Stimulated activated CD4-positive, alpha-beta T cell treated with anti-CD3 and anti-CD28 coated beads, TNF-alpha, amount 100 ng/mL, for 24 hours (primary cell): ENCODE results near the gene CEP72.
"Not testable (repeated sequence)": the region's sequence is repeated elsewhere in the genome, so short reads cannot be mapped to it uniquely, and the experiment has no call there.

Experiments
- DNase-seq, 3 experiments: peaks; one replicate each; pipeline ENCODE4 v3.0.0-alpha.2; 2020; ENCODE audit warnings: low read depth in 3 of 3

Gene CEP72

GRCh38 chr5:618450-618849 lies 6.3 kb downstream of the CEP72 start:
- DNase-seq = no peak

GRCh38 chr5:619444-619843 lies 7.3 kb downstream of the CEP72 start:
- no peak for DNase-seq

- DNase-seq = no peak
Observed at GRCh38 chr5:620152-620551, 8.0 kb downstream of the CEP72 start.

GRCh38 chr5:620586-621180 lies 8.5 kb downstream of the CEP72 start:
- no peak for DNase-seq

GRCh38 chr5:621341-621761 lies 9.2 kb downstream of the CEP72 start:
- no peak for DNase-seq

GRCh38 chr5:622359-622758 lies 10.2 kb downstream of the CEP72 start:
- DNase-seq = no peak

GRCh38 chr5:622946-623522 lies 10.9 kb downstream of the CEP72 start:
- no peak for DNase-seq

GRCh38 chr5:623531-623930 lies 11.4 kb downstream of the CEP72 start:
- no peak for DNase-seq

- no peak for DNase-seq
Observed at GRCh38 chr5:624118-624950, 12.2 kb downstream of the CEP72 start.

GRCh38 chr5:624951-625230 lies 12.8 kb downstream of the CEP72 start:
- no peak for DNase-seq

GRCh38 chr5:625516-625915 lies 13.4 kb downstream of the CEP72 start:
- no peak for DNase-seq

GRCh38 chr5:626850-627249 lies 14.7 kb downstream of the CEP72 start:
- no peak for DNase-seq

GRCh38 chr5:627840-628239 lies 15.7 kb downstream of the CEP72 start:
- DNase-seq = no peak

GRCh38 chr5:628351-629205 lies 16.4 kb downstream of the CEP72 start:
- DNase-seq = not testable (repeated sequence)

- DNase-seq = no peak
Observed at GRCh38 chr5:633501-633955, 21.4 kb downstream of the CEP72 start.

GRCh38 chr5:634191-634590 lies 22.1 kb downstream of the CEP72 start:
- DNase-seq = no peak

- no peak for DNase-seq
Observed at GRCh38 chr5:635306-636055, 23.3 kb downstream of the CEP72 start.

- no peak for DNase-seq
Observed at GRCh38 chr5:636951-637350, 24.8 kb downstream of the CEP72 start.

GRCh38 chr5:637581-638450 lies 25.7 kb downstream of the CEP72 start:
- DNase-seq = no peak

- DNase-seq = no peak
Observed at GRCh38 chr5:638501-639252, 26.5 kb downstream of the CEP72 start.
